Measurements from ENCODE around the gene PROC. TPM values are rescaled to one million over a fixed set of nuclear protein-coding genes. Genes with fewer than 3 reads are reported as not detected.
A peak's percentile ranks its signal among the peaks of the same experiment; 100 is the strongest.

PROC gene
- total RNA-seq, 6 donors from 2014 or later = 0.55 to 0.79 (median 0.62) TPM; not detected in 2

DNA sequence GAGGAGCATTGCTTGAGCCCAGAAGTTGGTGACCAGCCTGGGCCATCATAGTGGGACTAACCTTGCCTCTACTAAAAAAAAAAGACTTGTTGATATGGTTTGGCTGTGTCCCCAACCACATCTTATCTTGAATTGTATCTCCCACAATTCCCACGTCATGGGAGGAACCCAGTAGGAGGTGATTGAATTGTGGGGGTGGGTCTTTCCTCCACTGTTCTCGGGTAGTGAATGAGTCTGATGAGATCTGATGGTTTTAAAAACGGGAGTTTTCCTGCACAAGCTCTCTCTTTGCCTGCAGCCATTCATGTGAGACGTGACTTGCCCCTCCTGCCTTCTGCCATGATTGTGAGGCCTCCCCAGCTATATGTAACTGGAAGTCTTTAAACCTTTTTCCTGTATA, 47.0 kb downstream of the PROC start:
- Histone ChIP-seq H3K4me1 (no peaks in the 10 kb centered on the region), H3K27ac (no peak overlapping the region), H3K9me3 (no peaks in the 10 kb centered on the region), H3K4me3 (no peak overlapping the region), H3K27me3 (no peaks in the 10 kb centered on the region), H3K36me3 (peaks cover 0 to 10% (median 1%) of the 10 kb centered on the region in 4 donors)
- no peak for TF ChIP-seq EP300 (IDR thresholded peaks at IDR 0.05)
- no peak for TF ChIP-seq POLR2A (IDR thresholded peaks at IDR 0.05)
- no peak for TF ChIP-seq POLR2AphosphoS5 (IDR thresholded peaks at IDR 0.05)
- TF ChIP-seq, protein P1, sequence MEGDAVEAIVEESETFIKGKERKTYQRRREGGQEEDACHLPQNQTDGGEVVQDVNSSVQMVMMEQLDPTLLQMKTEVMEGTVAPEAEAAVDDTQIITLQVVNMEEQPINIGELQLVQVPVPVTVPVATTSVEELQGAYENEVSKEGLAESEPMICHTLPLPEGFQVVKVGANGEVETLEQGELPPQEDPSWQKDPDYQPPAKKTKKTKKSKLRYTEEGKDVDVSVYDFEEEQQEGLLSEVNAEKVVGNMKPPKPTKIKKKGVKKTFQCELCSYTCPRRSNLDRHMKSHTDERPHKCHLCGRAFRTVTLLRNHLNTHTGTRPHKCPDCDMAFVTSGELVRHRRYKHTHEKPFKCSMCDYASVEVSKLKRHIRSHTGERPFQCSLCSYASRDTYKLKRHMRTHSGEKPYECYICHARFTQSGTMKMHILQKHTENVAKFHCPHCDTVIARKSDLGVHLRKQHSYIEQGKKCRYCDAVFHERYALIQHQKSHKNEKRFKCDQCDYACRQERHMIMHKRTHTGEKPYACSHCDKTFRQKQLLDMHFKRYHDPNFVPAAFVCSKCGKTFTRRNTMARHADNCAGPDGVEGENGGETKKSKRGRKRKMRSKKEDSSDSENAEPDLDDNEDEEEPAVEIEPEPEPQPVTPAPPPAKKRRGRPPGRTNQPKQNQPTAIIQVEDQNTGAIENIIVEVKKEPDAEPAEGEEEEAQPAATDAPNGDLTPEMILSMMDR (IDR thresholded peaks at IDR 0.05) = no peak
- WGBS, 2 donors = 77 to 90% methylated on average over 4 of the region's 4 CpGs
- ATAC-seq (ENCODE audit: low FRiP score in 2 of 2) (no peak), DNase-seq (no peak)

GRCh38 chr2:127469051-127469450, 50.8 kb downstream of the PROC start:
- H3K9me3 ChIP-seq = no peaks in the 10 kb centered on the region
- H3K4me3 ChIP-seq = no peak overlapping the region
- DNase-seq (peak in 1 of 2 donors; percentile 59), ATAC-seq (ENCODE audit: low FRiP score in 2 of 2) (no peak)
- no peak overlapping the region for H3K27ac ChIP-seq
- no peaks in the 10 kb centered on the region for H3K4me1 ChIP-seq
- TF ChIP-seq EP300 (IDR thresholded peaks at IDR 0.05) (no peak), POLR2AphosphoS5 (IDR thresholded peaks at IDR 0.05) (no peak), POLR2A (IDR thresholded peaks at IDR 0.05) (no peak)
- TF ChIP-seq, protein P1 (IDR thresholded peaks at IDR 0.05) = no peak
- 81 to 86% methylated on average over 8 of the region's 8 CpGs for WGBS, 2 donors
- H3K27me3 ChIP-seq = no peaks in the 10 kb centered on the region
- peaks cover 0 to 10% (median 1%) of the 10 kb centered on the region in 4 donors for H3K36me3 ChIP-seq

DNA sequence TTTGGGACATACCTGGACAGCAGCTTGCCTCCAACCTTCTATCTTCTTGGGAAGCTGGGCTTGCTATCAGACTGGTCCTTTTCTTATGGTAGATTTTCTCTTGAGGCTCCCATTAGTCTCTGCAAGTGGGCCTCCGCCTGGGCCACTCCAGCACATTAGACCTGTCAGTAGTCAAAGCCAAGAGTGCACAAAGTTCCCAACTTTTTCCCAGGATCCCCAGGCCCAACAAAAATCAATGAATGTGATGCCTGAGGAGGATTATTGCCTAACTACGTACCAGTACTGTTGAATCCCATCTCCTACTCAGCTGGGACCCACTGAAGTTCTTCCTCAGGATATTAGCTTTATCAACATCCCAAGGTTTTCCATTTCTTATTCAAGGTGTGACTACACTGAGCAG, 51.7 kb downstream of the PROC start:
- H3K9me3 ChIP-seq = no peaks in the 10 kb centered on the region
- H3K36me3 ChIP-seq = peaks cover 0 to 10% (median 1%) of the 10 kb centered on the region in 4 donors
- no peaks in the 10 kb centered on the region for H3K27me3 ChIP-seq
- no peak for DNase-seq
- TF ChIP-seq EP300 (IDR thresholded peaks at IDR 0.05) (no peak), POLR2AphosphoS5 (IDR thresholded peaks at IDR 0.05) (no peak), POLR2A (IDR thresholded peaks at IDR 0.05) (no peak)
- TF ChIP-seq, protein P1 (IDR thresholded peaks at IDR 0.05) = no peak
- H3K4me1 ChIP-seq = no peaks in the 10 kb centered on the region
- no peak overlapping the region for H3K4me3 ChIP-seq
- no peak overlapping the region for H3K27ac ChIP-seq
- 100% methylated on average over 2 of the region's 2 CpGs for WGBS, 2 donors
- ATAC-seq (ENCODE audit: low FRiP score in 2 of 2) = no peak

GRCh38 chr2:127471286-127471988, 53.2 kb downstream of the PROC start:
- TF ChIP-seq EP300 (IDR thresholded peaks at IDR 0.05) (no peak), POLR2AphosphoS5 (IDR thresholded peaks at IDR 0.05) (no peak), POLR2A (IDR thresholded peaks at IDR 0.05) (no peak)
- TF ChIP-seq, protein P1 (IDR thresholded peaks at IDR 0.05) = no peak
- no peaks in the 10 kb centered on the region for H3K9me3 ChIP-seq
- WGBS, 2 donors = 92 to 96% methylated on average over 4 of the region's 4 CpGs
- H3K36me3 ChIP-seq = peaks cover 0 to 10% (median 1%) of the 10 kb centered on the region in 4 donors
- H3K4me3 ChIP-seq = no peak overlapping the region
- DNase-seq (no peak), ATAC-seq (ENCODE audit: low FRiP score in 2 of 2) (no peak)
- no peak overlapping the region for H3K27ac ChIP-seq
- no peaks in the 10 kb centered on the region for H3K27me3 ChIP-seq
- no peaks in the 10 kb centered on the region for H3K4me1 ChIP-seq

DNA sequence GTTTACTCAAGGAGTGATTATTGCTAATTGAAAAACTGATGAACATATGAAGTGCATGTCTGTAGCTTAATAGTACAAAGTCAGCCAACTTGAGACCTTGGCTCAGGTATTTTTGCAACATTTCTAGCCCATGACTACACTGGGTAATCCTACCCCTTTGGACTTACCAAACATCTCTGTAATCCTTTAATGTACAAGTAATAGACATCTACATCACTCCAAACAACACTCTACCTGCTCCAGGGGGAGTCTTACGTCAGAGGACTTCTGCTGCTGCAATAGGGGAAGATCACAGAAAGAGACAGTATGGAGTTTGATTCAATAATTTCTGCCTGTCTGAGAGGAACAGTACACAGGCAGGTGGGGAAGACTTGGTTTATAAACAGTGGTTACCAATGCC, 54.0 kb downstream of the PROC start:
- no peaks in the 10 kb centered on the region for H3K4me1 ChIP-seq
- 79 to 95% methylated on average over 1 of the region's 1 CpG for WGBS, 2 donors
- ATAC-seq (ENCODE audit: low FRiP score in 2 of 2) = no peak
- no peak for DNase-seq
- no peak for TF ChIP-seq POLR2AphosphoS5 (IDR thresholded peaks at IDR 0.05)
- TF ChIP-seq POLR2A (IDR thresholded peaks at IDR 0.05) = no peak
- no peak for TF ChIP-seq EP300 (IDR thresholded peaks at IDR 0.05)
- TF ChIP-seq, protein P1 (IDR thresholded peaks at IDR 0.05) = no peak
- peaks cover 0 to 10% (median 1%) of the 10 kb centered on the region in 4 donors for H3K36me3 ChIP-seq
- no peak overlapping the region for H3K27ac ChIP-seq
- no peaks in the 10 kb centered on the region for H3K9me3 ChIP-seq
- no peaks in the 10 kb centered on the region for H3K27me3 ChIP-seq
- H3K4me3 ChIP-seq = no peak overlapping the region
